GM12873 (cell line): Measurements from ENCODE around the gene TERB1.

ENCODE experiments used
- TF ChIP-seq, protein P1 (sequence below): IDR thresholded peaks from 2 replicates; pipeline ENCODE4 v1.5.1; 2012; ENCODE audit warnings: low read depth, mild to moderate bottlenecking, moderate library complexity, low read length, control low read depth; ENCODE audit not compliant: insufficient read depth; ENCODE audit errors: missing control alignments

The TERB1 gene

DNA sequence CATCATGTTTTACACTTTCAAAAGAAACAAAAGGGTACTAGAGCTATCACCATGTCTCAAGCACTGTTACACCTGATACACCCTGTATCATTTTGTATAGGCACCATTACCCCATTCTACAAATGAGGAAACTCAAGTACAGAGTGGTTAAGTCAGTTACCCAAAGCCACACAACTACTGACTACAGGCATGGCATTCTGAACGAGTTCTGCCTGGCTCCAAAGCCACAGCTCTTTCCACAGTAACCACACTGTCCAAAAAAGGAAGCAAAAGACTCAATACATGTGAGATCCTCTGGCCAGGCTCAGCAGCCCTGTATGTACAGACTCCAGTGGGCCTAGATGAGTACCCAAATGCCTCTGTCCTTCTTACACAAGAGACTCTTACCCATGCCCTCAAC lies 54.7 kb downstream of the TERB1 start:
- TF ChIP-seq, protein P1, sequence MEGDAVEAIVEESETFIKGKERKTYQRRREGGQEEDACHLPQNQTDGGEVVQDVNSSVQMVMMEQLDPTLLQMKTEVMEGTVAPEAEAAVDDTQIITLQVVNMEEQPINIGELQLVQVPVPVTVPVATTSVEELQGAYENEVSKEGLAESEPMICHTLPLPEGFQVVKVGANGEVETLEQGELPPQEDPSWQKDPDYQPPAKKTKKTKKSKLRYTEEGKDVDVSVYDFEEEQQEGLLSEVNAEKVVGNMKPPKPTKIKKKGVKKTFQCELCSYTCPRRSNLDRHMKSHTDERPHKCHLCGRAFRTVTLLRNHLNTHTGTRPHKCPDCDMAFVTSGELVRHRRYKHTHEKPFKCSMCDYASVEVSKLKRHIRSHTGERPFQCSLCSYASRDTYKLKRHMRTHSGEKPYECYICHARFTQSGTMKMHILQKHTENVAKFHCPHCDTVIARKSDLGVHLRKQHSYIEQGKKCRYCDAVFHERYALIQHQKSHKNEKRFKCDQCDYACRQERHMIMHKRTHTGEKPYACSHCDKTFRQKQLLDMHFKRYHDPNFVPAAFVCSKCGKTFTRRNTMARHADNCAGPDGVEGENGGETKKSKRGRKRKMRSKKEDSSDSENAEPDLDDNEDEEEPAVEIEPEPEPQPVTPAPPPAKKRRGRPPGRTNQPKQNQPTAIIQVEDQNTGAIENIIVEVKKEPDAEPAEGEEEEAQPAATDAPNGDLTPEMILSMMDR = no peak

DNA sequence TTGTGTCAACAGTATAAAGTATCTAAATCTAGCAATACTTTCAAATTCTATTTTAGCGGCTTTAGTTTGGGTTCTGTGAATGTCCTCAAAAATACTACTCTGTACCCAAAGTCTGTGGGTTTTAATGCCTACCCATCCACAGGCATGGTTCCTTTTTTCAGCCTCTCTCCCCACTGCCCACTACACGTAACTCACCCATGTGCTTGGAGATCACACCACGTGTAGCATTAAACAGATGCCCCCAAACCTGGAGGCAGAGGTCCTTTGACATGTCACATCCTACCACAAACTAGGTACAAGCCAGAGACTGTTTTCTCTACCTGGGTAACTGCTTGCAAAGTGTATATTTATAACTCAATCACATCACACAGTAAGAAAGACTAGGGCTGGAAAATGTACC lies 55.3 kb downstream of the TERB1 start:
- TF ChIP-seq, protein P1 = no peak

GRCh38 chr16:66741950-66742808 lies 59.2 kb downstream of the TERB1 start:
- TF ChIP-seq, protein P1 = no peak

DNA sequence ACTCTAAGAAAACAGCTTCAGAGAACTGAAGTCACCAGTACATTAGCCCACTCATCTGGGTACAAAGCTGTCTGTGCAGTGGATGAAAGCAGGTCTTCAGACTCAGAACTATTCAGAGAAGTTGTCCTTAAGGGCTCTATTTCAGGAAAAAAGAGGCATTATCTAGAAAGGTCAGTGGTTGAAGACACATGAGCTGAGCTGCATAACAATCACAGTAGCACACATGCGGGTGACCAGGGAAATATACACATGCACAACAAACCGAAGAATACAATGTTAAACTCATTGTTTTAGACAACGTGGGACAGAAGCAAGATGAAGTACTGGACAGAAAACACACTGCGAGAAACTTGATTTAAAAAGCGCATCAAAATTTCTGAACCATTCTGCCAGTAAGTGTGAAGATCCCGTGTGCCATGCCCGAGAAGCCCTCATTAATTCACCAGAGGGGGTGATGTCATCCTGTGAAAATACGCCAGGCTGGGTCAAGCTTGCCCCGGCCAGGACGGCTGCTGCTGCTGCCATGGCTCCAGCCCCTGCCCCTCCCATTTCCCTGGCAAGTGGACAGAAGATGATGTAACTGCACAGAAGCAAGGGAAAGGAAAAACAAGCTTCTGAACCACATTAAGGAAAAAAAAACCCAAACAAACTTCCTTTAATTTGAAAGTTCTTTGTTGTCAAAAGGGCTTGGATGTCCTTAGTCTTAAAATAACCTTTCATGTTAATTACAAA lies 60.0 kb downstream of the TERB1 start:
- TF ChIP-seq, protein P1 = no peak

DNA sequence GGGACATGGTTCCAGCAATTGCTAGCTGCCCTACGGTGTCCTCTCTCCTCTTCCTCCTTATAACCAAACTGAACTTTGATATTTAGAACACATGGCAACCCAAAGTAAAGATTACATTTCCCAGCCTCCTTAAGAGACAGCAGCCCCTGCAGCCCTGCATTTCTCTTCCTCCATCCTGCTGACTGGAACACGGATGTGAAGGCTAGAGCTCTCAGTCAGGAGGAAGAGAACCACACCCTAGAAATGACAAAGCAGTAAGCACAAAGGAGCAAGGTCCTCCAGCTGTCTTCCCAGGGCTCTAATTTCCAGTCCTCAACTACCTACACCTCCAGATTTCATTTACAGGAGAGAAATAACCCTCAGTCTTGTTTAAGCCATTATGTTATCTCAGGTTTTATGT lies 60.9 kb downstream of the TERB1 start:
- TF ChIP-seq, protein P1 = no peak

DNA sequence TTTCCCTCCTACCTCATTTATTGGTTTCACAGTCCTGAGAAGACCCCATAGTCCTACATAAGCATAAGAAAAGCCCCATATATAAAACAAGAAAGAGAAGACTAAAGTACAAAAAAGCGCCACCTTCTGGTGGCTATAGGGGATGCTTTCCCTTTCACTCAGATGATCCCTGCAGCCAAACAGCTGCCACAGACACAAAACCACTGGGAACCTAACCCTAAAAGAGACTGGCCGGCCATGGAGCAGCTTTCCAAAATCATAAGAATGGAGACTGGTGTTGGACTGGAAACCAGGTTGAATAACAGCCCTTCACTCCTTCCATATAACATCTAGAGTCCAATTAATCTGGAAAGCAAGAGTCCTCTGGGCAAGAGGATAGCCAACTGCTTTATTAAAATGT lies 61.4 kb downstream of the TERB1 start:
- TF ChIP-seq, protein P1 = peak; percentile 73

DNA sequence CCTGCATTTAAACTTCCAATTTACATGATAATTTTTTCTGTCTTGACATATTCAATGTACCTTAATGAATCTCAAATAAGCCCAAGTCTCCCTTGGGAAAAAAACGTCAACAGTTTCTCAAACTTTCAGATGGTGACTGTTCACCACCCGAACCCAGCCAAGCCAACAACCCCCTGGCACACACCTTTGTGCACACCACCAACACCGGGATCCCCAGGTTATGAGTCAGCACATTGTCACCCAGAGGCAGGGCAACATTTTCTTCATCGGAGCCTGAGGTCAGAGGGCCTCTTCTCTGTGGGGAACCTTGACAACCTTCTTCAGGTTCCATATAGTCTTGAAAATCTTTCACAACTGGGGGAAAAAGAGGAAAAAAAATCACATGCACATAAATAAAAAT lies 65.5 kb downstream of the TERB1 start:
- TF ChIP-seq, protein P1 = no peak
